ENCODE measurements around the gene POLR1A.

Gene POLR1A

GRCh38 chr2:86021396-86022378 is 84.0 kb downstream of the POLR1A start:
- no peak for DNase-seq (ENCODE audit: low spot score)

GRCh38 chr2:86020984-86021383 is 84.7 kb downstream of the POLR1A start:
- no peak for DNase-seq (ENCODE audit: low spot score)

- DNase-seq (ENCODE audit: low spot score): no peak
Observed at GRCh38 chr2:86019121-86019520, 86.6 kb downstream of the POLR1A start.

- no peak for DNase-seq (ENCODE audit: low spot score)
Observed at GRCh38 chr2:86017901-86018896, 87.5 kb downstream of the POLR1A start.

- DNase-seq (ENCODE audit: low spot score): no peak
Observed at GRCh38 chr2:86016581-86016980, 89.1 kb downstream of the POLR1A start.

GRCh38 chr2:86015699-86016098 is 90.0 kb downstream of the POLR1A start:
- DNase-seq (ENCODE audit: low spot score): no peak

- DNase-seq (ENCODE audit: low spot score): no peak
Observed at GRCh38 chr2:86015006-86015405, 90.7 kb downstream of the POLR1A start.

GRCh38 chr2:86014493-86014892 is 91.2 kb downstream of the POLR1A start:
- DNase-seq (ENCODE audit: low spot score): no peak

GRCh38 chr2:86012007-86012712 is 93.5 kb downstream of the POLR1A start:
- no peak for DNase-seq (ENCODE audit: low spot score)

GRCh38 chr2:86011449-86011941 is 94.2 kb downstream of the POLR1A start:
- DNase-seq (ENCODE audit: low spot score): no peak

- no peak for DNase-seq (ENCODE audit: low spot score)
Observed at GRCh38 chr2:86010083-86010482, 95.6 kb downstream of the POLR1A start.

GRCh38 chr2:86006524-86006923 is 99.2 kb downstream of the POLR1A start:
- no peak for DNase-seq (ENCODE audit: low spot score)

- DNase-seq (ENCODE audit: low spot score): no peak
Observed at GRCh38 chr2:86003967-86004366, 101.7 kb downstream of the POLR1A start.

- no peak for DNase-seq (ENCODE audit: low spot score)
Observed at GRCh38 chr2:86003104-86003503, 102.6 kb downstream of the POLR1A start.

- no peak for DNase-seq (ENCODE audit: low spot score)
Observed at GRCh38 chr2:86002375-86002774, 103.3 kb downstream of the POLR1A start.

GRCh38 chr2:86001326-86001725 is 104.4 kb downstream of the POLR1A start:
- no peak for DNase-seq (ENCODE audit: low spot score)

- DNase-seq (ENCODE audit: low spot score): no peak
Observed at GRCh38 chr2:86000938-86001312, 104.8 kb downstream of the POLR1A start.

GRCh38 chr2:86000131-86000937 is 105.4 kb downstream of the POLR1A start:
- no peak for DNase-seq (ENCODE audit: low spot score)

- DNase-seq (ENCODE audit: low spot score): no peak
Observed at GRCh38 chr2:85999061-85999831, 106.4 kb downstream of the POLR1A start.
